K562 (cell line): ENCODE data around the gene PPP1R15B. TPM values are rescaled to one million over a fixed set of nuclear protein-coding genes. Genes with fewer than 3 reads are reported as not detected.

ENCODE experiments used
- DIDO1 ChIP-seq: fragments of 450-650 bp; IDR thresholded peaks from 2 replicates; pipeline ENCODE4 v1.6.1; 2016; ENCODE audit warnings: low read depth, missing biosample characterization, missing genetic modification characterization
- ERF ChIP-seq: fragments of 450-650 bp; formaldehyde crosslinking; IDR thresholded peaks from 2 replicates; pipeline ENCODE4 v1.4.0; 2020; ENCODE audit warnings: mild to moderate bottlenecking, mixed read lengths
- EZH2 ChIP-seq: IDR thresholded peaks from 2 replicates; pipeline ENCODE4 v1.6.1; 2012; ENCODE audit warnings: low read depth, mild to moderate bottlenecking, inconsistent platforms, low read length, borderline replicate concordance
- FIP1L1 ChIP-seq: fragments of 200-400 bp; formaldehyde crosslinking; IDR thresholded peaks from 2 replicates; pipeline ENCODE4 v1.6.1; 2018; ENCODE audit warnings: mild to moderate bottlenecking, low read depth, low read length; ENCODE audit not compliant: poor library complexity, severe bottlenecking
- NCOR1 ChIP-seq: fragments of 450-650 bp; IDR thresholded peaks from 2 replicates; pipeline ENCODE4 v1.6.1; 2016; ENCODE audit warnings: mild to moderate bottlenecking, moderate library complexity
- RBM14 ChIP-seq: fragments of 200-400 bp; formaldehyde crosslinking; IDR thresholded peaks from 2 replicates; pipeline ENCODE4 v1.6.1; 2018; ENCODE audit warnings: low read depth, mild to moderate bottlenecking, low read length, moderate library complexity, borderline replicate concordance; ENCODE audit not compliant: insufficient read depth
- SNRNP70 ChIP-seq: fragments of 200-400 bp; formaldehyde crosslinking; optimal IDR thresholded peaks from 2 replicates; pipeline ENCODE3; 2017; ENCODE audit warnings: low read depth, low read length
- SREBF1 ChIP-seq: fragments of 150-350 bp; IDR thresholded peaks from 2 replicates; pipeline ENCODE4 v1.6.1; 2014; ENCODE audit warnings: antibody characterized with exemption, low read depth, low read length, borderline replicate concordance
- ZHX1 ChIP-seq: fragments of 150-350 bp; conservative IDR thresholded peaks from 2 replicates; pipeline ENCODE4 v1.6.1; 2014; ENCODE audit warnings: low read length
- ZNF224 ChIP-seq: sonication (generic); formaldehyde crosslinking; IDR thresholded peaks from 2 replicates; pipeline ENCODE4 v1.8.0; 2022; ENCODE audit warnings: mild to moderate bottlenecking, missing genetic modification reagents
- polyA plus RNA-seq, 8 experiments: library from polyadenylated mRNA; depleted of rRNA in 4 of 8; stranded (reverse) in 5 of 8; unstranded in 3 of 8; fragments of >200 nt; fragmentation: Nextera tagmentation in 2 of 8; fragmentation: Illumina TruSeq in 1 of 8; extraction: Ambion mirVana in 2 of 8; extraction: Trizol in 1 of 8; gene quantifications; 2 replicates each; pipeline versions ENCODE4 v1.2.1 to v1.2.3, GENCODE V29; 2011 to 2014; ENCODE audit warnings: inconsistent platforms in 1 of 8, missing spikeins in 1 of 8
- total RNA-seq, 7 experiments: library from RNA; depleted of rRNA in 6 of 7; stranded (reverse); fragments of >200 nt in 6 of 7; fragmentation: Illumina TruSeq in 2 of 7; extraction: Trizol in 2 of 7; gene quantifications; 2 replicates each; pipeline versions ENCODE4 v1.2.1 to v1.2.3, GENCODE V29; 2011 to 2021; ENCODE audit warnings: low replicate concordance in 1 of 7
- TF ChIP-seq, protein P1 (sequence below), 2 experiments: fragments of 450-650 bp; formaldehyde crosslinking in 1 of 2; IDR thresholded peaks; 2 replicates each; pipeline versions ENCODE4 v1.4.0 to v1.6.1; 2014 to 2020; ENCODE audit warnings: mild to moderate bottlenecking in 2 of 2, borderline replicate concordance in 1 of 2, low read depth in 1 of 2
- TF ChIP-seq, protein P2 (sequence below): sonication (generic); formaldehyde crosslinking; IDR thresholded peaks from 2 replicates; pipeline ENCODE4 v1.8.0; 2023; ENCODE audit warnings: mild to moderate bottlenecking, missing genetic modification reagents

The PPP1R15B gene
- total and polyA plus RNA-seq, 9 of the 15 experiments (the other 6 are each of a cell fraction or from before 2014, with no cell fraction given): 17.0 to 48.1 (median 30.8) TPM

GRCh38 chr1:204398197-204399125 is 13.2 kb downstream of the PPP1R15B start (continued):
- TF ChIP-seq ZHX1 (no peak), NCOR1 (no peak), ZNF224 (CRISPR knock-in tag) (no peak), DIDO1 (tag) (no peak), SREBF1 (no peak), ERF (CRISPR knock-in tag) (no peak), SNRNP70 (no peak), EZH2 (no peak), FIP1L1 (no peak), RBM14 (no peak)
- TF ChIP-seq, protein P1, sequence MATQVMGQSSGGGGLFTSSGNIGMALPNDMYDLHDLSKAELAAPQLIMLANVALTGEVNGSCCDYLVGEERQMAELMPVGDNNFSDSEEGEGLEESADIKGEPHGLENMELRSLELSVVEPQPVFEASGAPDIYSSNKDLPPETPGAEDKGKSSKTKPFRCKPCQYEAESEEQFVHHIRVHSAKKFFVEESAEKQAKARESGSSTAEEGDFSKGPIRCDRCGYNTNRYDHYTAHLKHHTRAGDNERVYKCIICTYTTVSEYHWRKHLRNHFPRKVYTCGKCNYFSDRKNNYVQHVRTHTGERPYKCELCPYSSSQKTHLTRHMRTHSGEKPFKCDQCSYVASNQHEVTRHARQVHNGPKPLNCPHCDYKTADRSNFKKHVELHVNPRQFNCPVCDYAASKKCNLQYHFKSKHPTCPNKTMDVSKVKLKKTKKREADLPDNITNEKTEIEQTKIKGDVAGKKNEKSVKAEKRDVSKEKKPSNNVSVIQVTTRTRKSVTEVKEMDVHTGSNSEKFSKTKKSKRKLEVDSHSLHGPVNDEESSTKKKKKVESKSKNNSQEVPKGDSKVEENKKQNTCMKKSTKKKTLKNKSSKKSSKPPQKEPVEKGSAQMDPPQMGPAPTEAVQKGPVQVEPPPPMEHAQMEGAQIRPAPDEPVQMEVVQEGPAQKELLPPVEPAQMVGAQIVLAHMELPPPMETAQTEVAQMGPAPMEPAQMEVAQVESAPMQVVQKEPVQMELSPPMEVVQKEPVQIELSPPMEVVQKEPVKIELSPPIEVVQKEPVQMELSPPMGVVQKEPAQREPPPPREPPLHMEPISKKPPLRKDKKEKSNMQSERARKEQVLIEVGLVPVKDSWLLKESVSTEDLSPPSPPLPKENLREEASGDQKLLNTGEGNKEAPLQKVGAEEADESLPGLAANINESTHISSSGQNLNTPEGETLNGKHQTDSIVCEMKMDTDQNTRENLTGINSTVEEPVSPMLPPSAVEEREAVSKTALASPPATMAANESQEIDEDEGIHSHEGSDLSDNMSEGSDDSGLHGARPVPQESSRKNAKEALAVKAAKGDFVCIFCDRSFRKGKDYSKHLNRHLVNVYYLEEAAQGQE (IDR thresholded peaks at IDR 0.05; ENCODE audit: borderline replicate concordance): peak; percentile 63
- TF ChIP-seq, protein P1 (CRISPR knock-in tag; IDR thresholded peaks at IDR 0.05; ENCODE audit: low read depth): no peak
- TF ChIP-seq, protein P2, sequence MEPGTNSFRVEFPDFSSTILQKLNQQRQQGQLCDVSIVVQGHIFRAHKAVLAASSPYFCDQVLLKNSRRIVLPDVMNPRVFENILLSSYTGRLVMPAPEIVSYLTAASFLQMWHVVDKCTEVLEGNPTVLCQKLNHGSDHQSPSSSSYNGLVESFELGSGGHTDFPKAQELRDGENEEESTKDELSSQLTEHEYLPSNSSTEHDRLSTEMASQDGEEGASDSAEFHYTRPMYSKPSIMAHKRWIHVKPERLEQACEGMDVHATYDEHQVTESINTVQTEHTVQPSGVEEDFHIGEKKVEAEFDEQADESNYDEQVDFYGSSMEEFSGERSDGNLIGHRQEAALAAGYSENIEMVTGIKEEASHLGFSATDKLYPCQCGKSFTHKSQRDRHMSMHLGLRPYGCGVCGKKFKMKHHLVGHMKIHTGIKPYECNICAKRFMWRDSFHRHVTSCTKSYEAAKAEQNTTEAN (CRISPR knock-in tag): no peak
